ENCODE results near the gene RARG.

Gene RARG

GRCh38 chr12:53244337-53244736 is 12.3 kb upstream of the RARG start:
- DNase-seq = no peak

GRCh38 chr12:53241623-53242412 is 9.8 kb upstream of the RARG start:
- DNase-seq = no peak

DNA sequence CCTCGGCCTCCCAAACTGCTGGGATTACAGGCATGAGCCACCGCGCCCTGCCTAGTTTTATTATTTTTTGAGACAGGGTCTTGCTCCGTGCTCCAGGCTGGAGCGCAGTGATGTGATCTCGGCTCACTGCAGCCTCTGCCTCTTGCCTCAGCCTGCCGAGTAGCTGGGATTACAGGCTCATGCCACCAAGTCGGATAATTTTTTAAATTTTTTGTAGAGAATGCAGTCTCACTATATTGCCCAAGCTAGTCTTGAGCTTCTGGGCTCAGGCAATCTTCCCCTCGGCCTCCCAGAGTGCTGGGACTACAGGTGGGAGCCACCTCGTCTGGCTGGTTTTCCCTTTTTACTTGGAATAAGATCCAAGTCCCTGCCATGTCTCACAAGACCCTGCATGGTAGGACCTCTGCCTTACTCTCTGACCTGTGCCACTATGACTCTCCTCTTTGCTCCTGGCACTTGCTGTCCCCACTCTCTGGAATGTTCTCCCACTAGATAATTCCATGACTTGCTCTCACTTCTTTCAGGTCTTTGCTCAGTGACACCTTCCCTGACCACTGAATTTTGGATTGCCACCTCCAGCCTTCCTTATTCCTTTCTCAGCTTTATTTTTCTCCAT is 7.7 kb upstream of the RARG start:
- DNase-seq = no peak

GRCh38 chr12:53236443-53237111 is 4.6 kb upstream of the RARG start:
- no peak for DNase-seq

GRCh38 chr12:53235742-53236442 is 3.9 kb upstream of the RARG start:
- DNase-seq = no peak

- DNase-seq = no peak
These were observed 3.2 kb upstream of the RARG start for GRCh38 chr12:53235164-53235563.

DNA sequence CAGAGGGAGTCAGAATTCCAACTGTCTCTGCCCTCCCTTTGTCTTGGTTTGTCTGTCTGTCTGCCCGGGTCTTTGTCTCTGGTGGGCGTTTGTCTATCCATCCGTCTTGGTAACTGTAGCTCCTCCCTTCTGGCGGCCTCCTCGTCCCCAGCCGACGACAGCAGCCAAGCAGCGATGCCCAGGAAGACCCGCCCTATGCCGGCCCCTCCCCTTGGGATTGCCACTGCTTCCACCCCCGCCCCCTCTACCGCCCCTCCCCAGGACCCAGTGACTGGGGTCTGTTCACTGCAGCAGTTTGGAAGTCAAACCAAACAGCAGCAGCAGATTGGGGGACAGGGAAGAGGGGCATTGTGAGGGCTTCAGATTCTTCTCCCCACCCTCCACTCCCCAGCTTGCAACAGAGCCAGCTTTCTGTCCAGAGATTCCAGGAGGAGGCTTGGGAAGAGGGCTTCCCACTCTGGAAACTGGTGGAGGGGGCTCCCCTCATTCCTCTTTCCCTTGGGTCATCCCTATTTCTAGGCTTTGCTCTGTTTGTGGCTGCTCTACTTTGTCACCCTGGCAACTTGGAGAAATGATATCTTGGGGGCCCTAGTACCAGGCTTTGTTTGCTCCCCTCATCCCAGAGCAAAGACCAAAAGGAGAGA is 2.4 kb upstream of the RARG start:
- DNase-seq = no peak

GRCh38 chr12:53233671-53234121 is 1.7 kb upstream of the RARG start:
- DNase-seq = no peak

DNA sequence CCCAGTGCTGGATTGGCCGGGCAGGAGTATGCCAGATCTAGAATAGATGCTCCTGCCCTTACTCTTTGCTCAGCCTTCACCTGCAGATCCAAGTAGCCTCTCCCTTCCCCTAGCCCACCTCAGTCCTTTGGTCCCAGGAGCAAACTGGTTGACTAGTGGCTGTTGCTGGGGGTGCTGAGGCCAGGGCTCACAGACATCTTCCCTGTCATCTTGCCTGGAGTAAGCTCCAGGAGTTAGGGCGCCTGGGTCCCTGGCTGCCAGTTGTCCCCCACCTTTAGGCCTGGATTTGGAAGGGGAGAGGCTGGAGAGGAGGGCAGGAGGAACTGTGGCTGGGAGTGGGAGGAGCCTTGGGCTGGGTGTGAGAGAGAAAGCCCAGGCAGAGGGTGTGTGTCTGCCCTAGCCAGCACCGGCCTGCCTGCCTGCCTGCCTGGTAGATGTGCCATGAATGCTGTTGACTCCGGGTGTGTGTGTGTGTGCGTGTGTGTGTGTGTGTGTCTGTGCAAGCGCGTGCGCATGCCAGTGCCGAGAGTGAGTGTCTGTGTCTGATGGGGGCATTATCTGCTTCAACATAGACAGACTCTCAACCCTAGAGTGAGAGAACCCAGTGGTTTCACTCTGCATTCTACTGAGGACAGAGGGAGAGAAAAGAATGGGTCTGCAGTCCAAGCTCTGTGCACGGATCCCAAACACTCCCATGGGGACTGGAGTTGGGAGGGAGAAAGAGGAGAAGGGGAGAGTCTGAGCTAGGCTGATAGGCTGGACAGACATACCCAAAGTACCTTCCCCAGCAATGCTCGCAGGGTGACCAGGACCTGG is 845 bp upstream of the RARG start:
- no peak for DNase-seq

DNA sequence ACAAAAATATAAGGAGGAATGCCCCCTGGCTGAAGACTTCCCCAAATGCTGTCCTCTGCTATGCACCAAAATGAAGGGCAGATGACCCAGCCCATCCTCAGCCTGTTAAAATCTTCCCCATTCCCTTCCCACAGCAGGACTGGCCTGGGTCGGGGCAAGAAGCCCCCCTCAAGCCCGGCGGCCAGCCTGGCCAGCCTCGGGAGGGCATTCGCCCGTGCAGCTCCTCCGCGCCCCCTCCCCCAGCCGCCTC is 413 bp downstream of the RARG start:
- DNase-seq = no peak

DNA sequence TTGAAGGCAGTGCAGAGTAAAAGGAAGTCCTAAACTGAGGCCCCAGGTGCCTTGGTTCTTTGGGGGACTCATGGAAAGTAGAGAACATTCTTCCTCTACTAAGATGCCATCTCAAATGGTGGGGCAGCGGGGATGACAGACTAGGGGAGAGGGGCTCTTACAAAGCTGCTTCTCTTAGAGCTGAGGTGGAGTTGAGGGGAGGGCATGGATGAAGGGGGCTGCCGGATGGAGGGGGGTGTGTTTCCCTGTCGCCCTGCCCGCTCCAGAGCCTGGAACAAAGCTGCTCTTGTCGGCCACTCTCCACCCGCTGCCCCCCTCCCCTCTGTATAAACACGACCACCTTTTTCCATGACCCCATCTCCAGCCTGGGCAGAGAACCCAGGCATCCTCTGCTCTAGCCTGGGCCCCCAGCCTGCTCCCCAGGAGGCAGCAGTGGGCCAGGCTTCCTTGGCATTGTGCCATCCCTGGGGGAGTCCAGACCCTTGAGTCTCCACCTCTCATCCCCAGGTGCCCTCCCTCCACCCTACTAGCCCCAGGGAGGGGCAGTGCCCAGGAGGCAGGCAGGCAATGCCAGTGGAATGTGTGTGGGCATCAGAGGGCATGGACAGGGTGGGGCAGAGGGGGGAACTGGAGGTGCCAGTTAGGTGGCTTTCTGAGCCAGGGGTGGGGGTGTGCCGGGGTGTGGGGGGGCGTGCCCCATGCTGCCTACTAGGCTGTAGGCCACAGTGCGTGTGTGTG is 1.7 kb downstream of the RARG start:
- DNase-seq = no peak

GRCh38 chr12:53229454-53229853 is 2.6 kb downstream of the RARG start:
- no peak for DNase-seq

DNA sequence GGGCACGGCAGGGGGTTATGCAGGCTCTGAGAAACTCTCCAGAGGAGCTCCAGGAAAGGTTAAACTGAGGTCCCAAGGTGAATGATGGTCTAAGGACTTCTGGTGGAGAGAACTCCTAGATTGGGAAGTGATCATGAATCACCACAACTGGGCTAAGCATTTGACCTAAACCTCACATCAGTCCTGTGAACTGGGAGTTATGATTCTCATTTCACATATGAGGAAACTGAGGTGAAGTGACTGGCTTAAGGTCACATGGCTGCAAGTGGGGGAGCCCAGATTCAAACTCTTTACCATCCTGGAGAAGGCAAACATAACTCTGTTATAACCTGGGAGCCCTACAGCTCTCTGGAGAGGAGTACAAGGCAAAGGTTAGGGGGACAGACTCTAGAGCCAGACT is 4.2 kb downstream of the RARG start:
- DNase-seq = no peak

GRCh38 chr12:53227341-53227740 is 4.7 kb downstream of the RARG start:
- no peak for DNase-seq

- no peak for DNase-seq
These were observed 5.2 kb downstream of the RARG start for GRCh38 chr12:53226815-53227214.

- DNase-seq = no peak
These were observed 6.2 kb downstream of the RARG start for GRCh38 chr12:53225635-53226424.

DNA sequence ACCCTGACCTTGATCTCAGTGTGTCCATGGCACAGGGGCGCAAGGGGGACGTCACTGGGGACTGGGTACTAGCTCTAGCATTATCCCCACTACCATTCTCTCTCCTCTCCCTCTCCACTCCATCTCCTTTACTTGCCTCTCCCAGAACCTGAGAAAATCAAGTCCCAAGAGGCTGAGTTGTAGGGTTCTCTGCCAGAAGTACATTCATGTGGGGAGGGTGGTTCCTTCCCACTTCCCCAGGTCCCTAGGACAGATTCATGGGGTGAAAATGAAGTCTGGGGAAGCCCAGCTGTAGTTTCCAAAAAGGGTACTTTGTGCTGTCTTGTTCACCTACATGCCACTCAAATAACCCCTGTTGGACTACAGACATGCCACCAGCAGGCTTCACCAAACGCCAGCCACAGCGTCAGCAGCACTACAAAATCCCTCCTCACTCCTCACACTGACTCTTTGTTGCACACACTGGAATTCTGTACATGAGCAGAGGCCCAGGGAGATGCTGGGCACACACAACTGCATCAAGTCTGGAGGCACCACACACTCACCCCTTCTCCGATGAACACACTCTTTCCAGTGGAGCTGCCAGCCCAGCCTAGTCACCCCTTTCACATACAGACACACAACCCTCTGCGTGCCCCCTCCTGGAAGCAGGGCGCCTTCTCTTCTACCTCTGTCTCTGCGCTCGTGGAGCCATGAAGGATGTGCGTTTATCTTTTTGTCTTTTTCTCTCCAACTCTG is 6.9 kb downstream of the RARG start:
- no peak for DNase-seq

DNA sequence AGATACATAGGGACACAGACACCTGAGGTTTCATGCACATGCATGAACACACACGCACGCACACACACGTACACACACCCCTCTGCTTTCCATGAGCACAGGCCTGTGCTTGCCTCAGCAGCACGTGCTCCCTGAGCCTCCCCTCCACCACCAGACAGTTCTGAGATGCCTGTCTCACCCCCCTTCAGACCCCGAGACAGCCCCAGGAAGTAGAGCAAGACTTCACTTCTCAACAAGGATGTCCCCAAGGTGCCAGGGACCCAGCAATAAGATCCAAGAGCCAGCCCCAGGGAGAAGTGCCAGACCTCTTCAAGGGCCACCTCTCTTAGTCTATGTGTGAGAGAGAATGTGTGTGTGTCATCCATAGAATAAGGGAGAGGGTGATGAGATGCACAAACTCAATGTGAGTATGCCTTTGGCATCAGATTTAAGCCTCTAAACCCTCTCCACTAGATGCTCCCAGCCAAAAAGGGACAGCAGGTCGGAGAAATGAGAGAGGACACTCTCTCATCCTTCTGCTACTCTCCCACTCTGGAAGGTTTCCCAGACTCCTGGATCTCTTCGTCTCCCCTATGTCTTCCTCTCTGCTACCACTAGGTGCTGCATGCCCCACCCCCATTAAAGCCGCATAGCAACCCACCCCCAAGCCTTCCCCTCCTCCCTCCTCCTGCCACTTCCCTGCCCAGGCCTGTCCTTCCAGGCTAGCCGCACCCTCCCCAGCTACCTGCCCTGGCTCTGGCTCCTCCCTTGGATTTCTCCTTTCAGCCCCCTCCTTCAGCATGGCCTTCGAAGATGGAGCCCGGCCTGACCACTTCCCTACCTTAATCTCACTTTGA is 7.7 kb downstream of the RARG start:
- DNase-seq = peak in 1 of 2 experiments; percentile 8
